Fibroblast of lung (primary cell): ENCODE data around the gene CALR3. TPM values are rescaled to one million over a fixed set of nuclear protein-coding genes. Genes with fewer than 3 reads are reported as not detected.

Experiments
- DNase-seq, 2 donors: peaks; one replicate each; pipeline versions ENCODE4 v3.0.0 to v3.0.0-alpha.2; 2010; ENCODE audit warnings: low read depth in 2 of 2
- H2AFZ ChIP-seq: 2 replicates; pipeline ENCODE4 v1.5.1; 2012; ENCODE audit warnings: low read length, control low read depth, inconsistent platforms
- H3K27ac ChIP-seq: 2 replicates; pipeline ENCODE4 v1.5.1; 2011; ENCODE audit warnings: low read length, control low read depth; ENCODE audit not compliant: insufficient read depth
- H3K27me3 ChIP-seq: 2 replicates; pipeline ENCODE4 v1.5.1; 2011; ENCODE audit warnings: mild to moderate bottlenecking, low read length; ENCODE audit not compliant: control insufficient read depth, insufficient read depth
- H3K36me3 ChIP-seq: 2 replicates; pipeline ENCODE4 v1.5.1; 2011; ENCODE audit warnings: low read length; ENCODE audit not compliant: control insufficient read depth, insufficient read depth
- H3K4me1 ChIP-seq: 2 replicates; pipeline ENCODE4 v1.5.1; 2011; ENCODE audit warnings: low read length; ENCODE audit not compliant: control insufficient read depth, insufficient read depth; ENCODE audit errors: extremely low read depth
- H3K4me2 ChIP-seq: 2 replicates; pipeline ENCODE4 v1.5.1; 2011; ENCODE audit warnings: low read length, control low read depth; ENCODE audit not compliant: insufficient read depth; ENCODE audit errors: extremely low read depth
- H3K4me3 ChIP-seq, 4 experiments: fragments of 200-600 bp in 1 of 4; sonication (generic) in 1 of 4; replicated peaks in 1 of 4; 2 replicates each; pipeline ENCODE4 v1.5.1; 2011 to 2016; ENCODE audit warnings: low read length in 4 of 4, low read depth in 3 of 4, mild to moderate bottlenecking in 3 of 4, control low read depth in 2 of 4, inconsistent platforms in 1 of 4, mixed read lengths in 1 of 4; ENCODE audit not compliant: insufficient read depth in 1 of 4; ENCODE audit errors: control extremely low read depth in 1 of 4
- H3K79me2 ChIP-seq: 2 replicates; pipeline ENCODE4 v1.5.1; 2012; ENCODE audit warnings: mild to moderate bottlenecking, low read length, inconsistent platforms; ENCODE audit not compliant: control insufficient read depth, insufficient read depth
- H3K9ac ChIP-seq: 2 replicates; pipeline ENCODE4 v1.5.1; 2011; ENCODE audit warnings: mild to moderate bottlenecking, low read length, control low read depth; ENCODE audit not compliant: insufficient read depth
- H3K9me3 ChIP-seq: 2 replicates; pipeline ENCODE4 v1.5.1; 2012; ENCODE audit warnings: low read depth, low read length; ENCODE audit not compliant: control insufficient read depth, insufficient read depth
- H4K20me1 ChIP-seq: 2 replicates; pipeline ENCODE4 v1.5.1; 2011; ENCODE audit warnings: low read length; ENCODE audit not compliant: control insufficient read depth, insufficient read depth; ENCODE audit errors: extremely low read depth
- EZH2 ChIP-seq: IDR thresholded peaks from 2 replicates; pipeline ENCODE4 v1.5.1; 2012; ENCODE audit warnings: low read length, control low read depth, mild to moderate bottlenecking; ENCODE audit errors: missing control alignments
- polyA plus RNA-seq, 2 donors: library from polyadenylated mRNA; depleted of rRNA in 1 of 2; stranded (reverse) in 1 of 2; unstranded in 1 of 2; fragments of >200 nt; gene quantifications; 2 replicates each; pipeline ENCODE4 v1.2.1, GENCODE V29; 2011 to 2012; ENCODE audit warnings: missing spikeins in 1 of 2
- total RNA-seq: library from RNA; depleted of rRNA; stranded (reverse); fragments of >200 nt; gene quantifications from 2 replicates; pipeline ENCODE4 v1.2.1, GENCODE V29; 2014
- TF ChIP-seq, protein P1 (sequence below), 2 donors: IDR thresholded peaks in 1 of 2; conservative IDR thresholded peaks in 1 of 2; 1 replicate in 1 of 2; 2 replicates in 1 of 2; pipeline ENCODE4 v1.5.1; 2011 to 2012; ENCODE audit warnings: low read length in 2 of 2, control low read depth in 1 of 2, inconsistent platforms in 1 of 2, low read depth in 1 of 2, mild to moderate bottlenecking in 1 of 2

CALR3 gene
- total and polyA plus RNA-seq, 2 donors (not counting 1 experiment from before 2014, with no cell fraction given), result not detected

DNA sequence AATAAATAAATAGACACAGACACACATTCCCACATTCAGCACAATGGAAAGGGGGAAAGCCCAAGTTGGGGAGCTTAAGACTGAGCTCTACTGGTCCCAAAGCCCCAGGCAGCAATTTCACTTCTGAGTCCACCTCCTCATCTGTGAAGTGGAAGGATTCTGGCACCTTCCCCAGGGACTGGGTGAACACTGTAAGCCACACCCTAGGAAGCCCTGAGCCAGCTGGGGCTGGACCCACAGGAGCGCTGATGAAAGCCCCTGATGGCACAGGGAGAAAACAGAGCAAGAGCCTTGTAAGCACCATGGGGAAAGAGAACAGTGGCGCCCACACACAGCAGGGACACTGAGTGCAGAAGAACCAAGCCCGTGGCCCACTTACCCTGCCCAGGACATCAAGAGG, 62.0 kb downstream of the CALR3 start:
- Histone ChIP-seq H3K9ac (no peak overlapping the region), H2AFZ (no peak overlapping the region), H3K36me3 (peaks cover 12% of the 10 kb centered on the region), H3K79me2 (no peaks in the 10 kb centered on the region), H4K20me1 (no peaks in the 10 kb centered on the region), H3K27ac (no peak overlapping the region), H3K4me3 (no peak overlapping the region), H3K4me1 (peaks cover 8% of the 10 kb centered on the region), H3K9me3 (no peaks in the 10 kb centered on the region), H3K27me3 (no peaks in the 10 kb centered on the region), H3K4me2 (no peak overlapping the region)
- TF ChIP-seq EZH2, result no peak
- TF ChIP-seq, protein P1, sequence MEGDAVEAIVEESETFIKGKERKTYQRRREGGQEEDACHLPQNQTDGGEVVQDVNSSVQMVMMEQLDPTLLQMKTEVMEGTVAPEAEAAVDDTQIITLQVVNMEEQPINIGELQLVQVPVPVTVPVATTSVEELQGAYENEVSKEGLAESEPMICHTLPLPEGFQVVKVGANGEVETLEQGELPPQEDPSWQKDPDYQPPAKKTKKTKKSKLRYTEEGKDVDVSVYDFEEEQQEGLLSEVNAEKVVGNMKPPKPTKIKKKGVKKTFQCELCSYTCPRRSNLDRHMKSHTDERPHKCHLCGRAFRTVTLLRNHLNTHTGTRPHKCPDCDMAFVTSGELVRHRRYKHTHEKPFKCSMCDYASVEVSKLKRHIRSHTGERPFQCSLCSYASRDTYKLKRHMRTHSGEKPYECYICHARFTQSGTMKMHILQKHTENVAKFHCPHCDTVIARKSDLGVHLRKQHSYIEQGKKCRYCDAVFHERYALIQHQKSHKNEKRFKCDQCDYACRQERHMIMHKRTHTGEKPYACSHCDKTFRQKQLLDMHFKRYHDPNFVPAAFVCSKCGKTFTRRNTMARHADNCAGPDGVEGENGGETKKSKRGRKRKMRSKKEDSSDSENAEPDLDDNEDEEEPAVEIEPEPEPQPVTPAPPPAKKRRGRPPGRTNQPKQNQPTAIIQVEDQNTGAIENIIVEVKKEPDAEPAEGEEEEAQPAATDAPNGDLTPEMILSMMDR (conservative IDR thresholded peaks at IDR 0.05 in 1 of 2, IDR thresholded peaks at IDR 0.05 in 1 of 2; ENCODE audit: low read depth in 1 of 2, low read length in 2 of 2), result no peak
- DNase-seq, result peak in 1 of 2 donors; percentile 25

DNA sequence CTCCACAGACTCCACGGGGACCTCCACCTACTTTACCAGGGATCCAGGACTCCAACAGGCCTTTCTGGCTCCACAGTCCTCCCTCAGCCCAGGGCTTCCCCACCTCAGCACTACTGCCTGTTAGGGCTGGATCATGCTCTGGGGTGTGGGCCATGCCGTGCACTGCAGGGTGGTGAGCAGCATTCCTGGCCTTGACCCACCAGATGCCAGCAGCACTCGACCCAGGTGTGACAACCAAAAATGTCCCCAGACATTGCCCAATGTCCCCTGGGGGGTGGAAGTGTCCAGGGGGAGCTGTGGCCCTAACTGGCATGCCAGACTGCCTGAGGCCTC, 66.2 kb downstream of the CALR3 start:
- Histone ChIP-seq H3K9me3 (no peaks in the 10 kb centered on the region), H3K79me2 (no peaks in the 10 kb centered on the region), H3K4me2 (no peak overlapping the region), H3K4me1 (no peaks in the 10 kb centered on the region), H4K20me1 (no peaks in the 10 kb centered on the region), H3K27ac (no peak overlapping the region), H3K4me3 (no peak overlapping the region), H3K9ac (no peak overlapping the region), H3K36me3 (peaks cover 21% of the 10 kb centered on the region), H3K27me3 (no peaks in the 10 kb centered on the region), H2AFZ (no peak overlapping the region)
- no peak for DNase-seq
- TF ChIP-seq EZH2, result no peak
- TF ChIP-seq, protein P1 (conservative IDR thresholded peaks at IDR 0.05 in 1 of 2, IDR thresholded peaks at IDR 0.05 in 1 of 2; ENCODE audit: low read depth in 1 of 2, low read length in 2 of 2), result no peak

DNA sequence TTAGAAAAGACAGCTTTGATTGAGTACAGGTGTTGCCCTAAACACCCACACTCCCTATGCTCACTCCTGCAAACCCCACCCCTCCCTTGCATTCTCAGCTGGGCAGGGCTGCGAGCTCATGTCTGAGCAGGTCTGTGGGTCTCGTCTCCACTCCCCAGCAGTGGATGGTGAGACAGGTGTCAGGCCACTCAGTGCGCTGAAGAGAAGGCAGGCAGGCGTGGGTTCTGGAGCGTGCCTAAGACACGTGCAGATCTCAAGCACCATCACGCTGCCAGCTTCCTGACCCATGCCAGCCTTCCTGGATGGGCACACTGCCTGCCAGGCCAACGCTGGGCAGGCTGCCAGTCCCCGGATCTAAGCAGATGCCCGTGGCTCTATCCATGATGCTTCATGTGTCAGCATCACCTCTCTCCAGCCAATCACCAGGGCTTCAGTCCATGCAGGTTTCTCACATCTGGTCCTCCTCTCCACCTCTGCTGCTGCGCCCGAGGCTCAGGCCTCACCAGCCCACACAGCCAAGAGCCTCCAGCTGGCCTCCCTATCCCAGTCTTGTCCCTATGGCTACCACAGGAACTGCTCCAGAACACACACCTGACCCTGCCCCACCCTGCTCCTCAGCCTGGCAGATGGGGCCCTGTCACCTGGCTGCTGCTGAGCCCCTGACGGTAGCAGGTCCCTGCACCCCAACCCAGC, 66.8 kb downstream of the CALR3 start:
- Histone ChIP-seq H3K4me3 (no peak overlapping the region), H3K9me3 (no peaks in the 10 kb centered on the region), H2AFZ (no peak overlapping the region), H3K9ac (no peak overlapping the region), H3K79me2 (no peaks in the 10 kb centered on the region), H3K4me2 (no peak overlapping the region), H3K27me3 (no peaks in the 10 kb centered on the region), H3K4me1 (no peaks in the 10 kb centered on the region), H3K27ac (no peak overlapping the region), H3K36me3 (peaks cover 21% of the 10 kb centered on the region), H4K20me1 (no peaks in the 10 kb centered on the region)
- TF ChIP-seq, protein P1 (conservative IDR thresholded peaks at IDR 0.05 in 1 of 2, IDR thresholded peaks at IDR 0.05 in 1 of 2; ENCODE audit: low read depth in 1 of 2, low read length in 2 of 2), result no peak
- TF ChIP-seq EZH2, result no peak
- DNase-seq, result no peak

Other genes starting within 250 kb of the CALR3 start
- 3.3 and 19.2 TPM in 2 replicates for gene KLF2, start 171.3 kb downstream of the CALR3 start, total RNA-seq
- 6.7 and 11.5 TPM in 2 replicates for gene KLF2, start 171.3 kb downstream of the CALR3 start, polyA plus RNA-seq
- gene EPS15L1, start 24.2 kb downstream of the CALR3 start, total RNA-seq, result 8.2 and 10.9 TPM in 2 replicates
- gene EPS15L1, start 24.2 kb downstream of the CALR3 start, polyA plus RNA-seq, result 11.3 and 16.2 TPM in 2 replicates
- 2.8 and 3.6 TPM in 2 replicates for gene C19orf44, start 227 bp upstream of the CALR3 start, total RNA-seq
- 2.8 and 2.9 TPM in 2 replicates for gene C19orf44, start 227 bp upstream of the CALR3 start, polyA plus RNA-seq
- 4.4 and 6.1 TPM in 2 replicates for gene CHERP, start 46.3 kb upstream of the CALR3 start, total RNA-seq
- 2.4 and 5.2 TPM in 2 replicates for gene CHERP, start 46.3 kb upstream of the CALR3 start, polyA plus RNA-seq
- gene SLC35E1, start 76.2 kb upstream of the CALR3 start, total RNA-seq, result 16.9 and 19.0 TPM in 2 replicates
- 34.0 and 36.1 TPM in 2 replicates for gene SLC35E1, start 76.2 kb upstream of the CALR3 start, polyA plus RNA-seq
- gene MED26, start 132.0 kb upstream of the CALR3 start, total RNA-seq, result 3.3 and 4.5 TPM in 2 replicates
- 3.7 TPM in 2 replicates for gene MED26, start 132.0 kb upstream of the CALR3 start, polyA plus RNA-seq
- 58.1 and 64.7 TPM in 2 replicates for gene SMIM7, start 164.0 kb upstream of the CALR3 start, total RNA-seq
- gene SMIM7, start 164.0 kb upstream of the CALR3 start, polyA plus RNA-seq, result 91.4 and 104 TPM in 2 replicates
- gene TMEM38A, start 165.0 kb upstream of the CALR3 start, total RNA-seq, result 1.8 and 2.0 TPM in 2 replicates
- 1.2 and 1.3 TPM in 2 replicates for gene TMEM38A, start 165.0 kb upstream of the CALR3 start, polyA plus RNA-seq
- not detected in 2 replicates for gene NWD1, start 223.7 kb upstream of the CALR3 start, total RNA-seq
- not detected in 2 replicates for gene NWD1, start 223.7 kb upstream of the CALR3 start, polyA plus RNA-seq